ENCODE data around the gene ADGRV1. TPM values are rescaled to one million over a fixed set of nuclear protein-coding genes. Genes with fewer than 3 reads are reported as not detected.
"Not testable (repeated sequence)": the region's sequence is repeated elsewhere in the genome, so short reads cannot be mapped to it uniquely, and the experiment has no call there.

ADGRV1 gene
- polyA plus RNA-seq, 3 donors = 0.18 to 0.33 TPM; not detected in 1

DNA sequence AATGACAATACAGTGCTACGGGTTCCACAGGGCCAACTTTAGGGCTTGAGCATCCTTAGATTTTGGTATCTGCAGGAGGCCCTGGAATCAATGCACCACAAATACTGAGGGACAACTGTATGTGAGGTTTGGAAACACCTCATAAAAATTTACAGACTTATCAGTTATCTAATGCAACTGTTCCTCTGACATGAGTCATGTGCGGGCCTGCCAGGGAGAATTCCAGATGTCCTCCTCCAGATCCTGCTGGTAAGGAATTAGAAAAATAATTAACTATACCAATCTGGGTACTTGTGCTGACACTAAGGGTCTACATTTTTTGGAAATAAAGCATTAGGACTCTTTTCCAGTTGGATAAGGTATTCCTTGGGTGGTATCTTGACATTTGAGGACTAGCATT lies 491.2 kb downstream of the ADGRV1 start:
- Histone ChIP-seq H3K4me2 (replicated peaks; ENCODE audit: extremely low read depth, low read length, poor library complexity, severe bottlenecking) (no peak overlapping the region), H3K4me3 (replicated peaks in 1 of 3; ENCODE audit: low read depth in 2 of 3, low read length in 3 of 3) (no peak overlapping the region), H3K79me2 (ENCODE audit: insufficient read depth, low read length) (no peaks in the 10 kb centered on the region), H3K4me1 (ENCODE audit: control insufficient read depth in 1 of 2, insufficient read depth in 2 of 2, low read length in 2 of 2) (peaks cover 27 to 29% of the 10 kb centered on the region in 2 donors), H2AFZ (ENCODE audit: insufficient read depth, low read depth, low read length, poor library complexity, severe bottlenecking) (no peak overlapping the region), H3K36me3 (replicated peaks in 1 of 2; ENCODE audit: control insufficient read depth in 1 of 2, insufficient read depth in 2 of 2, low read length in 2 of 2) (no peaks in the 10 kb centered on the region), H3K27ac (ENCODE audit: low read depth in 1 of 2, low read length in 2 of 2) (no peak overlapping the region), H4K20me1 (ENCODE audit: insufficient read depth, low read length) (no peaks in the 10 kb centered on the region), H3K27me3 (ENCODE audit: control insufficient read depth in 2 of 2, insufficient read depth in 2 of 2, low read length in 2 of 2) (no peaks in the 10 kb centered on the region), H3K9ac (ENCODE audit: insufficient read depth, low read length, poor library complexity, severe bottlenecking) (no peak overlapping the region), H3K9me3 (replicated peaks in 1 of 2; ENCODE audit: control insufficient read depth in 1 of 2, insufficient read depth in 1 of 2, low read length in 2 of 2) (no peaks in the 10 kb centered on the region)
- WGBS (ENCODE audit: insufficient coverage) = 100% methylated on average over 1 of the region's 2 CpGs
- Mint-ChIP-seq H3K4me3 (no peak overlapping the region), H3K4me1 (peaks cover 28% of the 10 kb centered on the region), H3K9me3 (peaks cover 0 to 11% (median 3%) of the 10 kb centered on the region in 7 donors), H3K27me3 (ENCODE audit: low read depth in 3 of 3) (no peaks in the 10 kb centered on the region), H3K27ac (no peak overlapping the region), H3K36me3 (peaks cover 0 to 3% of the 10 kb centered on the region in 2 donors)
- no peak for DNase-seq
- intact Hi-C loops (cut with micrococcal nuclease) = no loop called here
- TF ChIP-seq, protein P1, sequence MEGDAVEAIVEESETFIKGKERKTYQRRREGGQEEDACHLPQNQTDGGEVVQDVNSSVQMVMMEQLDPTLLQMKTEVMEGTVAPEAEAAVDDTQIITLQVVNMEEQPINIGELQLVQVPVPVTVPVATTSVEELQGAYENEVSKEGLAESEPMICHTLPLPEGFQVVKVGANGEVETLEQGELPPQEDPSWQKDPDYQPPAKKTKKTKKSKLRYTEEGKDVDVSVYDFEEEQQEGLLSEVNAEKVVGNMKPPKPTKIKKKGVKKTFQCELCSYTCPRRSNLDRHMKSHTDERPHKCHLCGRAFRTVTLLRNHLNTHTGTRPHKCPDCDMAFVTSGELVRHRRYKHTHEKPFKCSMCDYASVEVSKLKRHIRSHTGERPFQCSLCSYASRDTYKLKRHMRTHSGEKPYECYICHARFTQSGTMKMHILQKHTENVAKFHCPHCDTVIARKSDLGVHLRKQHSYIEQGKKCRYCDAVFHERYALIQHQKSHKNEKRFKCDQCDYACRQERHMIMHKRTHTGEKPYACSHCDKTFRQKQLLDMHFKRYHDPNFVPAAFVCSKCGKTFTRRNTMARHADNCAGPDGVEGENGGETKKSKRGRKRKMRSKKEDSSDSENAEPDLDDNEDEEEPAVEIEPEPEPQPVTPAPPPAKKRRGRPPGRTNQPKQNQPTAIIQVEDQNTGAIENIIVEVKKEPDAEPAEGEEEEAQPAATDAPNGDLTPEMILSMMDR (IDR thresholded peaks at IDR 0.05) = no peak

DNA sequence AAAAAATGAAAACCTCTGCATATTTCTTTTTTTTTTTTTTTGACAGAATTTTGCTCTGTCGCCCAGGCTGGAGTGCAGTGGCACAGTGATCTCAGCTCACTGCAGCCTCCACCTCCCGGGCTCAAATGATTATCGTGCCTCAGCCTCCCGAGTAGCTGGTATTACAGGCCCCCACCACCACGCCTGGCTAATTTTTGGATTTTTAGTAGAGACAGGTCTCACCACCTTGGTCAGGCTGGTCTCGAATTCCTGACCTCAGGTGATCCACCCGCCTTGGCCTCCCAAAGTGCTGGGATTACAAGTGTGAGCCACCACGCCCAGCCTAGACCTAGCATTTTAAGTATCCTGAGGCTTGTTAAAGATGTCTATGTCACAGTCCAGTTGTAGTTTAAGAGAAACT lies 493.8 kb downstream of the ADGRV1 start:
- H2AFZ ChIP-seq (ENCODE audit: insufficient read depth, low read depth, low read length, poor library complexity, severe bottlenecking); H3K36me3 Mint-ChIP-seq; H4K20me1 ChIP-seq (ENCODE audit: insufficient read depth, low read length); H3K9me3 Mint-ChIP-seq; H3K79me2 ChIP-seq (ENCODE audit: insufficient read depth, low read length); H3K27me3 ChIP-seq (ENCODE audit: control insufficient read depth in 2 of 2, insufficient read depth in 2 of 2, low read length in 2 of 2); H3K36me3 ChIP-seq (replicated peaks in 1 of 2; ENCODE audit: control insufficient read depth in 1 of 2, insufficient read depth in 2 of 2, low read length in 2 of 2); intact Hi-C loops (cut with micrococcal nuclease); DNase-seq; H3K9me3 ChIP-seq (replicated peaks in 1 of 2; ENCODE audit: control insufficient read depth in 1 of 2, insufficient read depth in 1 of 2, low read length in 2 of 2); H3K9ac ChIP-seq (ENCODE audit: insufficient read depth, low read length, poor library complexity, severe bottlenecking); H3K27me3 Mint-ChIP-seq (ENCODE audit: low read depth in 3 of 3): not testable (repeated sequence)
- peaks cover 30% of the 10 kb centered on the region for H3K4me1 Mint-ChIP-seq
- peak overlapping the region; percentile 66 to 94 (median 91) for H3K27ac Mint-ChIP-seq
- 93% methylated on average over 5 of the region's 8 CpGs for WGBS (ENCODE audit: insufficient coverage)
- Histone ChIP-seq H3K4me2 (replicated peaks; ENCODE audit: extremely low read depth, low read length, poor library complexity, severe bottlenecking) (peak overlapping the region; percentile 62), H3K27ac (ENCODE audit: low read depth in 1 of 2, low read length in 2 of 2) (peak overlapping the region; percentile 65 to 81), H3K4me3 (replicated peaks in 1 of 3; ENCODE audit: low read depth in 2 of 3, low read length in 3 of 3) (peak overlapping the region in 1 of 3 experiments; percentile 62), H3K4me1 (ENCODE audit: control insufficient read depth in 1 of 2, insufficient read depth in 2 of 2, low read length in 2 of 2) (peaks cover 29 to 32% of the 10 kb centered on the region in 2 donors)
- H3K4me3 Mint-ChIP-seq = peak overlapping the region in 1 of 2 donors; percentile 68

Data from CD14-positive monocyte (primary cell).